Type B pancreatic cell (in vitro differentiated cells): ENCODE results near the gene AKAP13. TPM values are rescaled to one million over a fixed set of nuclear protein-coding genes. Genes with fewer than 3 reads are reported as not detected.
A peak's percentile ranks its signal among the peaks of the same experiment; 100 is the strongest.
"Not testable (repeated sequence)": the region's sequence is repeated elsewhere in the genome, so short reads cannot be mapped to it uniquely, and the experiment has no call there.

ENCODE experiments used
- DNase-seq: peaks from one replicate; pipeline ENCODE4 v3.0.0; 2021; ENCODE audit warnings: mixed read lengths; ENCODE audit not compliant: unreplicated experiment; ENCODE audit errors: extremely low spot score
- H3K27ac Mint-ChIP-seq: 2 replicates; pipeline ENCODE4 v1.8.0; 2021; ENCODE audit warnings: mild to moderate bottlenecking, mixed read lengths
- H3K27me3 Mint-ChIP-seq: 2 replicates; pipeline ENCODE4 v1.8.0; 2021; ENCODE audit warnings: mixed read lengths
- H3K36me3 Mint-ChIP-seq: 2 replicates; pipeline ENCODE4 v1.8.0; 2021; ENCODE audit warnings: mixed read lengths
- H3K4me1 Mint-ChIP-seq: one replicate; pipeline ENCODE4 v1.8.0; 2021; ENCODE audit warnings: mixed read lengths; ENCODE audit not compliant: unreplicated experiment
- H3K4me3 Mint-ChIP-seq: 2 replicates; pipeline ENCODE4 v1.8.0; 2021; ENCODE audit warnings: mild to moderate bottlenecking, mixed read lengths
- H3K9me3 Mint-ChIP-seq: 2 replicates; pipeline ENCODE4 v1.8.0; 2021; ENCODE audit warnings: mixed read lengths
- total RNA-seq: library from RNA; stranded (reverse); gene quantifications from 2 replicates; pipeline ENCODE4 v1.2.1, GENCODE V29; 2021; ENCODE audit warnings: low replicate concordance
- TF ChIP-seq, protein P1 (sequence below): fragments of 200-600 bp; sonication (generic); conservative IDR thresholded peaks from 2 replicates; pipeline ENCODE4 v1.5.0; 2021; ENCODE audit warnings: antibody characterized with exemption, mild to moderate bottlenecking

The AKAP13 gene
- total RNA-seq, 1 donor from 2014 or later = 75.7 TPM

DNA sequence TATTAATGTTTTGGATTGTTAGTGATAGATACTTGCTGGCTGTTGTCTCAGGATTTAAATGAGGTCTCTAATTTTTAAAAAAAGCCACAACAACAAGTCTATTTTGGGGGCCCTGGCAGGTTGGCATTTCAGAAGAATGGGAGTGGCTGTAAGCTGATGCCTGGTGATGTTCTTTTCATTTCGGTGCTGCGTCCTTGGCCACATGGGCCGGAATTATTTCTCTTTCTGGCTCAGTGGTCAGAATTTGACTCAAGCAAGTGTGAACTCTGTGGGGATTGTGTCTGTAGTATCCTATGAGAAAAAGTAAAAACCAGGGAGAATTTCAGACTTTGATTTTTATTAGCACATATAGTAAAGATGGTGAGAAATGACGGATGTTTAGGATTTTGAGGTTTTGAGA is 203.0 kb downstream of the AKAP13 start:
- Mint-ChIP-seq H3K36me3 (peaks cover 49% of the 10 kb centered on the region), H3K9me3 (no peaks in the 10 kb centered on the region), H3K27me3 (no peaks in the 10 kb centered on the region), H3K4me3 (no peak overlapping the region), H3K4me1 (peaks cover 32% of the 10 kb centered on the region), H3K27ac (no peak overlapping the region)
- no peak for DNase-seq
- TF ChIP-seq, protein P1, sequence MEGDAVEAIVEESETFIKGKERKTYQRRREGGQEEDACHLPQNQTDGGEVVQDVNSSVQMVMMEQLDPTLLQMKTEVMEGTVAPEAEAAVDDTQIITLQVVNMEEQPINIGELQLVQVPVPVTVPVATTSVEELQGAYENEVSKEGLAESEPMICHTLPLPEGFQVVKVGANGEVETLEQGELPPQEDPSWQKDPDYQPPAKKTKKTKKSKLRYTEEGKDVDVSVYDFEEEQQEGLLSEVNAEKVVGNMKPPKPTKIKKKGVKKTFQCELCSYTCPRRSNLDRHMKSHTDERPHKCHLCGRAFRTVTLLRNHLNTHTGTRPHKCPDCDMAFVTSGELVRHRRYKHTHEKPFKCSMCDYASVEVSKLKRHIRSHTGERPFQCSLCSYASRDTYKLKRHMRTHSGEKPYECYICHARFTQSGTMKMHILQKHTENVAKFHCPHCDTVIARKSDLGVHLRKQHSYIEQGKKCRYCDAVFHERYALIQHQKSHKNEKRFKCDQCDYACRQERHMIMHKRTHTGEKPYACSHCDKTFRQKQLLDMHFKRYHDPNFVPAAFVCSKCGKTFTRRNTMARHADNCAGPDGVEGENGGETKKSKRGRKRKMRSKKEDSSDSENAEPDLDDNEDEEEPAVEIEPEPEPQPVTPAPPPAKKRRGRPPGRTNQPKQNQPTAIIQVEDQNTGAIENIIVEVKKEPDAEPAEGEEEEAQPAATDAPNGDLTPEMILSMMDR = no peak

DNA sequence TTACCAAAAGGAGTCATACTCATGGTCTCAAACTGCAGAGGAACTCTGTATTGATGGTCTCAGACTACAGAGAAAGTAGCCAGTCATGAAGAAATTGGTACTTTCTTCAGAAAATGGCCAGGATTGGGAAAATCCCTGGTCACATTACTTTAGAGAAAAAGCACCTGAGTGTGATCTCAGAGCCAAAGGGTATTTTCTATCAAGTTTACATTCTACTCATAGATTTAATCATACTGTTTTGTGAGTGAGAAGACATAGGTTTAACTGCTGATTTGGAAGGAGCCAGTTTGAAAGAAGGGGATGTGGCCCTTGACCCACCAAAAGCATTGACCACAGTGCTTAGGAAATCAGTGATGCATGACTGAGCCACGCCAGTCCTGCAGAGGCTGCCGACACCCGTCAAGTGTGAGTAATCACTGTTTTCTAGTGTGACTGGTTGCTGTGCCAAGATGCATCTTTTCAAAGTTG is 203.6 kb downstream of the AKAP13 start:
- DNase-seq = no peak
- no peaks in the 10 kb centered on the region for H3K9me3 Mint-ChIP-seq
- TF ChIP-seq, protein P1 = no peak
- H3K27ac Mint-ChIP-seq = no peak overlapping the region
- no peak overlapping the region for H3K4me3 Mint-ChIP-seq
- peaks cover 33% of the 10 kb centered on the region for H3K4me1 Mint-ChIP-seq
- no peaks in the 10 kb centered on the region for H3K27me3 Mint-ChIP-seq
- H3K36me3 Mint-ChIP-seq = peaks cover 46% of the 10 kb centered on the region

DNA sequence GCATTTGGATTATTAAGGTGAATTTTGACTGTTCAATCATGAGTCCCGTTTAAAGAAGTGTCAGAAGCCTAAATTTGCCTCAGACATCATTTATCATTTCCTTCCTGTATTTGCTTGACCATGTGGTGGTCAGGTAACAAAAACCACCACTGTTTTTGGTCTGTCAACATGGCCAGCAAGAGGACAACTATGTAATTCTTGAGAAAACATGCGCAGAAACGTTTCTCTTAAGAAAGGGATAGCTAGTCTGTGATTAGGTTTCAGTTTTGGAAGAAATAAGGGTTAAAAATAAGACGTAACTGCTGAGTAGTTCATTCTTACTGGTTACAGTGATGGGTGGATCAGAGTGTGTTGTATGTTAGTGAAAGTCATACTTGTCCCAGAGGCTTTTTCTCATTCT is 204.5 kb downstream of the AKAP13 start:
- no peaks in the 10 kb centered on the region for H3K9me3 Mint-ChIP-seq
- TF ChIP-seq, protein P1 = no peak
- H3K27ac Mint-ChIP-seq = no peak overlapping the region
- DNase-seq = no peak
- H3K27me3 Mint-ChIP-seq = no peaks in the 10 kb centered on the region
- H3K36me3 Mint-ChIP-seq = peaks cover 38% of the 10 kb centered on the region
- H3K4me1 Mint-ChIP-seq = peaks cover 31% of the 10 kb centered on the region
- no peak overlapping the region for H3K4me3 Mint-ChIP-seq

DNA sequence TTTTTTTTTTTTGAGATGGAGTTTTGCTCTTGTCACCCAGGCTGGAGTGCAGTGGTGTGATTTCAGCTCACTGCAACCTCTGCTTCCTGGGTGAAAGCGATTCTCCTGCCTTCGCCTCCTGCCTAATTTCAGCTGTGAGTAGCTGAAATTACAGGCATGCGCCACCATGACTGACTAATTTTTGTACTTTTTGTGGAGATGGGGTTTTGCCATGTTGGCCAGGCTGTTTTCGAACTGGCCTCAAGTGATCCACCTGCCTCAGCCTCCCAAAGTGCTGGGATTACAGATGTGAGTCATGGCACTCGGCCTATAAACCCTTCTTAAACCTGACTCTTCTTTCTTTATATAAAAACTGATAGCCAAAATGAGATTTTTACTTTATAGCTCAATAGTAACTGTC is 205.8 kb downstream of the AKAP13 start:
- H3K27ac Mint-ChIP-seq, DNase-seq, H3K4me3 Mint-ChIP-seq, H3K27me3 Mint-ChIP-seq, H3K9me3 Mint-ChIP-seq: not testable (repeated sequence)
- peaks cover 35% of the 10 kb centered on the region for H3K4me1 Mint-ChIP-seq
- H3K36me3 Mint-ChIP-seq = peaks cover 26% of the 10 kb centered on the region

DNA sequence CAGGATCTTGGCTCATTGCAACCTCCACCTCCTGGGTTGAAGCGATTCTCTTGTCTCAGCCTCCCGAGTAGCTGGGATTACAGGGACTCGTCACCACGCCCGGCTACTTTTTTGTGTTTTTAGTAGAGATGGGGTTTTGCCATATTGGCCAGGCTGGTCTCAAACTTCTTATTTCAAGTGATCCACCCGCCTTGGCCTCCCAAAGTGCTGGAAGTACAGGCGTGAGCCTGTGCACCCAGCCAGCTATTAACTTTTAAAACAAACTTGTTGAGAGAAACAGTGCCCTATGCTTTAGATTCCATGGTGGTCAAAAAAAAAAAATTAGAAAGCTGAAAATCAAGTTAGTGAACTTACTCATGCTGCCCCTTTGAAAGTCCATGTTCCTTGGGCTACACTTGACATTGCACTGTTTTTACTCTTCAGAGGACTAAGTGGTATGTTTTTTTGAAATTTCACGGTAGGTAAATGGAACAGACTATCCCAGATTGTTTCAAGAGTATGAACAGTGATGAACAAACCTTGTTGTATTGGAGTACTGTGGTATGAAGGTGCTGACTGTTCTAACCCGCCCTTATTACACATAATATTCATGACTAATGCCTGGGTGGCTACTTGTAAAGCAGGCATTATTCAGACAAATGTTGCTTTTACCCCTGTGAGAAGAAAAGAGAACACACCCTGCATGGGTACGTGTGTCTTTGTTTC is 207.5 kb downstream of the AKAP13 start:
- Mint-ChIP-seq H3K4me1 (peaks cover 43% of the 10 kb centered on the region), H3K27me3 (no peaks in the 10 kb centered on the region), H3K36me3 (peaks cover 18% of the 10 kb centered on the region), H3K27ac (peak overlapping the region; percentile 40), H3K4me3 (no peak overlapping the region), H3K9me3 (no peaks in the 10 kb centered on the region)
- TF ChIP-seq, protein P1 = no peak
- no peak for DNase-seq

DNA sequence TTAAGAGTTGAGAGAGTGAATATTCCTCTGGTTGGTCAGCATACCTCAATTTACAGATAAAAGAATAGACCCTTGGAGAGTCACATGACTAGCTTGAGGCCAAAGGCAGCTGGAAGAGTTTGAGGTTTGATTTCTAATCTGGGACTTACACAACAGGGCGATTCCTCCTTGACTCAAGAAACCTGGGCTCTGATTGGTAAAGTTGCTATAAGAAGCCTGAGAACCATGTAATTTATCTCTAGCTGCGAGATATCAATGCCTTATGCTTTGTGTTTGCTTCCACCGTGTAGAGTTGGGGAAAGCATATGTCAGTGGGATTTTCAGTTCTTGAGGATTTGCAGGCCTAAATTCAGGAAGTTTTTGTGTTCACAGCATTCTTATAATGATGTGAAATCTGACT is 208.3 kb downstream of the AKAP13 start:
- H3K36me3 Mint-ChIP-seq = peaks cover 10% of the 10 kb centered on the region
- H3K4me1 Mint-ChIP-seq = peaks cover 36% of the 10 kb centered on the region
- no peaks in the 10 kb centered on the region for H3K9me3 Mint-ChIP-seq
- no peak overlapping the region for H3K4me3 Mint-ChIP-seq
- no peak for DNase-seq
- peak overlapping the region; percentile 40 for H3K27ac Mint-ChIP-seq
- TF ChIP-seq, protein P1 = no peak
- no peaks in the 10 kb centered on the region for H3K27me3 Mint-ChIP-seq
